Measurements from ENCODE around the gene ADAMTSL5.

Gene ADAMTSL5

GRCh38 chr19:1471010-1471514, 41.8 kb downstream of the ADAMTSL5 start:
- H3K27ac ChIP-seq: peak overlapping the region; percentile 86
- TF ChIP-seq ZFX (IDR thresholded peaks at IDR 0.05; ENCODE audit: borderline replicate concordance): no peak
- no peak for TF ChIP-seq CTCF (IDR thresholded peaks at IDR 0.05)

GRCh38 chr19:1470305-1471009, 42.4 kb downstream of the ADAMTSL5 start:
- H3K27ac ChIP-seq: peak overlapping the region; percentile 86
- TF ChIP-seq CTCF (IDR thresholded peaks at IDR 0.05): no peak
- TF ChIP-seq ZFX (IDR thresholded peaks at IDR 0.05; ENCODE audit: borderline replicate concordance): no peak

- TF ChIP-seq ZFX (IDR thresholded peaks at IDR 0.05; ENCODE audit: borderline replicate concordance) (no peak), CTCF (IDR thresholded peaks at IDR 0.05) (no peak)
- H3K27ac ChIP-seq: peak overlapping the region; percentile 86
These were observed 42.8 kb downstream of the ADAMTSL5 start for GRCh38 chr19:1470055-1470304.

GRCh38 chr19:1469255-1470054, 43.4 kb downstream of the ADAMTSL5 start:
- no peak for TF ChIP-seq ZFX (IDR thresholded peaks at IDR 0.05; ENCODE audit: borderline replicate concordance)
- TF ChIP-seq CTCF (IDR thresholded peaks at IDR 0.05): peak; percentile 36
- peak overlapping the region; percentile 86 for H3K27ac ChIP-seq

GRCh38 chr19:1468821-1469254, 44.0 kb downstream of the ADAMTSL5 start:
- TF ChIP-seq CTCF (IDR thresholded peaks at IDR 0.05) (peak; percentile 51), ZFX (IDR thresholded peaks at IDR 0.05; ENCODE audit: borderline replicate concordance) (no peak)

GRCh38 chr19:1468274-1468820, 44.5 kb downstream of the ADAMTSL5 start:
- peak overlapping the region; percentile 86; the same call in 1 of the 2 replicates for H3K27ac ChIP-seq

More at GRCh38 chr19:1468821-1469254, 44.0 kb downstream of the ADAMTSL5 start:
- peak overlapping the region; percentile 86 for H3K27ac ChIP-seq

More at GRCh38 chr19:1468274-1468820, 44.5 kb downstream of the ADAMTSL5 start:
- TF ChIP-seq CTCF (IDR thresholded peaks at IDR 0.05) (no peak), ZFX (IDR thresholded peaks at IDR 0.05; ENCODE audit: borderline replicate concordance) (no peak)

Measured in 22Rv1 (cell line).